Osteoblast (primary cell): ENCODE results near the gene NRCAM. TPM values are rescaled to one million over a fixed set of nuclear protein-coding genes. Genes with fewer than 3 reads are reported as not detected.

Source experiments
- DNase-seq: peaks from one replicate; pipeline ENCODE4 v3.0.0; 2011; ENCODE audit warnings: low spot score, mixed read lengths; ENCODE audit not compliant: insufficient read length; ENCODE audit errors: missing footprints
- H2AFZ ChIP-seq: 2 replicates; pipeline ENCODE4 v1.6.0; 2011; ENCODE audit warnings: mild to moderate bottlenecking, low read length
- H3K27ac ChIP-seq: 2 replicates; pipeline ENCODE4 v1.5.1; 2011; ENCODE audit warnings: mild to moderate bottlenecking, low read depth, low read length, moderate library complexity
- H3K27me3 ChIP-seq: 2 replicates; pipeline ENCODE4 v1.6.0; 2012; ENCODE audit warnings: mild to moderate bottlenecking, control low read depth, inconsistent platforms, low read length, moderate library complexity; ENCODE audit not compliant: insufficient read depth
- H3K36me3 ChIP-seq: 2 replicates; pipeline ENCODE4 v1.5.1; 2011; ENCODE audit warnings: mild to moderate bottlenecking, low read length, control low read depth, moderate library complexity; ENCODE audit not compliant: insufficient read depth
- H3K4me1 ChIP-seq: 2 replicates; pipeline ENCODE4 v1.5.1; 2011; ENCODE audit warnings: mild to moderate bottlenecking, low read length, control low read depth, moderate library complexity; ENCODE audit not compliant: insufficient read depth
- H3K4me2 ChIP-seq: 2 replicates; pipeline ENCODE4 v1.6.0; 2011; ENCODE audit warnings: mild to moderate bottlenecking, low read length; ENCODE audit not compliant: insufficient read depth
- H3K4me3 ChIP-seq: fragments of 200-600 bp; sonication (generic); 3 replicates; pipeline ENCODE4 v1.5.1; 2012; ENCODE audit warnings: mild to moderate bottlenecking, low read length, inconsistent platforms; ENCODE audit not compliant: insufficient read depth
- H3K79me2 ChIP-seq: 2 replicates; pipeline ENCODE4 v1.6.0; 2012; ENCODE audit warnings: mild to moderate bottlenecking, low read length, control low read depth, inconsistent platforms; ENCODE audit not compliant: insufficient read depth
- H3K9me3 ChIP-seq: 2 replicates; pipeline ENCODE4 v1.5.1; 2011; ENCODE audit warnings: low read depth, low read length, control low read depth
- H4K20me1 ChIP-seq: 2 replicates; pipeline ENCODE4 v1.6.0; 2012; ENCODE audit warnings: mild to moderate bottlenecking, low read length, control low read depth; ENCODE audit not compliant: insufficient read depth
- CTCF ChIP-seq: IDR thresholded peaks from 2 replicates; pipeline ENCODE4 v1.5.1; 2011; ENCODE audit warnings: mild to moderate bottlenecking, low read depth, low read length, moderate library complexity; ENCODE audit errors: extremely low read depth
- total RNA-seq: library from RNA; depleted of rRNA; stranded (reverse); fragments of >200 nt; gene quantifications from 2 replicates; pipeline ENCODE4 v1.2.3, GENCODE V29; 2012

The NRCAM gene
- total RNA-seq, 1 donor: 2.2 TPM

GRCh38 chr7:108284349-108285002 is 171.8 kb downstream of the NRCAM start:
- no peak for TF ChIP-seq CTCF
- no peaks in the 10 kb centered on the region for H4K20me1 ChIP-seq

GRCh38 chr7:108283252-108283651 is 173.0 kb downstream of the NRCAM start:
- Histone ChIP-seq H3K79me2 (no peaks in the 10 kb centered on the region), H3K4me2 (no peak overlapping the region), H3K27me3 (no peaks in the 10 kb centered on the region), H3K36me3 (no peaks in the 10 kb centered on the region), H3K4me3 (no peak overlapping the region), H4K20me1 (no peaks in the 10 kb centered on the region), H3K27ac (no peak overlapping the region), H3K9me3 (no peaks in the 10 kb centered on the region), H2AFZ (no peak overlapping the region), H3K4me1 (no peaks in the 10 kb centered on the region)
- no peak for DNase-seq
- no peak for TF ChIP-seq CTCF

More at GRCh38 chr7:108284349-108285002, 171.8 kb downstream of the NRCAM start:
- H3K27me3 ChIP-seq: no peaks in the 10 kb centered on the region
- no peaks in the 10 kb centered on the region for H3K9me3 ChIP-seq
- no peak overlapping the region for H3K4me2 ChIP-seq
- no peaks in the 10 kb centered on the region for H3K4me1 ChIP-seq
- H2AFZ ChIP-seq: no peak overlapping the region
- no peak overlapping the region for H3K27ac ChIP-seq
- no peak for DNase-seq
- no peaks in the 10 kb centered on the region for H3K36me3 ChIP-seq
- no peak overlapping the region for H3K4me3 ChIP-seq
- H3K79me2 ChIP-seq: no peaks in the 10 kb centered on the region

GRCh38 chr7:108282427-108282996 is 173.7 kb downstream of the NRCAM start:
- Histone ChIP-seq H3K4me1 (no peaks in the 10 kb centered on the region), H3K4me3 (no peak overlapping the region), H3K27me3 (no peaks in the 10 kb centered on the region), H3K4me2 (no peak overlapping the region), H3K36me3 (no peaks in the 10 kb centered on the region), H2AFZ (no peak overlapping the region), H3K79me2 (no peaks in the 10 kb centered on the region), H3K9me3 (no peaks in the 10 kb centered on the region), H3K27ac (no peak overlapping the region), H4K20me1 (no peaks in the 10 kb centered on the region)
- no peak for TF ChIP-seq CTCF
- no peak for DNase-seq

- no peak for TF ChIP-seq CTCF
- Histone ChIP-seq H4K20me1 (no peaks in the 10 kb centered on the region), H2AFZ (no peak overlapping the region), H3K79me2 (no peaks in the 10 kb centered on the region), H3K36me3 (no peaks in the 10 kb centered on the region), H3K9me3 (no peaks in the 10 kb centered on the region), H3K4me3 (no peak overlapping the region), H3K4me2 (no peak overlapping the region), H3K27ac (no peak overlapping the region), H3K4me1 (no peaks in the 10 kb centered on the region), H3K27me3 (no peaks in the 10 kb centered on the region)
- DNase-seq: no peak
Measured at GRCh38 chr7:108280136-108280535, 176.1 kb downstream of the NRCAM start.
